Mesothelial cell of epicardium (in vitro differentiated cells): ENCODE results near the gene WDCP. TPM values are rescaled to one million over a fixed set of nuclear protein-coding genes. Genes with fewer than 3 reads are reported as not detected.
"Not testable (repeated sequence)": the region's sequence is repeated elsewhere in the genome, so short reads cannot be mapped to it uniquely, and the experiment has no call there.

Source experiments
- DNase-seq, 2 experiments: peaks; one replicate each; pipeline ENCODE4 v3.0.0; 2021; ENCODE audit warnings: low spot score in 2 of 2; ENCODE audit not compliant: unreplicated experiment in 2 of 2
- H3K27ac Mint-ChIP-seq: 2 replicates; pipeline ENCODE4 v1.8.0; 2021; ENCODE audit warnings: mixed read lengths
- H3K27me3 Mint-ChIP-seq: 2 replicates; pipeline ENCODE4 v1.8.0; 2021; ENCODE audit warnings: low read depth, mixed read lengths
- H3K36me3 Mint-ChIP-seq: 2 replicates; pipeline ENCODE4 v1.8.0; 2021; ENCODE audit warnings: mixed read lengths
- H3K4me1 Mint-ChIP-seq: 2 replicates; pipeline ENCODE4 v1.8.0; 2021; ENCODE audit warnings: mixed read lengths
- H3K4me3 Mint-ChIP-seq: 2 replicates; pipeline ENCODE4 v1.8.0; 2021; ENCODE audit warnings: mild to moderate bottlenecking, moderate library complexity, mixed read lengths
- H3K9me3 Mint-ChIP-seq: 2 replicates; pipeline ENCODE4 v1.8.0; 2021; ENCODE audit warnings: mixed read lengths
- CTCF ChIP-seq: fragments of 200-600 bp; sonication (generic); IDR thresholded peaks from one replicate; pipeline ENCODE4 v1.5.0; 2021; ENCODE audit warnings: antibody characterized with exemption; ENCODE audit not compliant: unreplicated experiment
- total RNA-seq: library from RNA; stranded (reverse); gene quantifications from 3 replicates; pipeline ENCODE4 v1.2.1, GENCODE V29; 2021

The WDCP gene
- total RNA-seq, 1 donor from 2014 or later, result 16.0 TPM

DNA sequence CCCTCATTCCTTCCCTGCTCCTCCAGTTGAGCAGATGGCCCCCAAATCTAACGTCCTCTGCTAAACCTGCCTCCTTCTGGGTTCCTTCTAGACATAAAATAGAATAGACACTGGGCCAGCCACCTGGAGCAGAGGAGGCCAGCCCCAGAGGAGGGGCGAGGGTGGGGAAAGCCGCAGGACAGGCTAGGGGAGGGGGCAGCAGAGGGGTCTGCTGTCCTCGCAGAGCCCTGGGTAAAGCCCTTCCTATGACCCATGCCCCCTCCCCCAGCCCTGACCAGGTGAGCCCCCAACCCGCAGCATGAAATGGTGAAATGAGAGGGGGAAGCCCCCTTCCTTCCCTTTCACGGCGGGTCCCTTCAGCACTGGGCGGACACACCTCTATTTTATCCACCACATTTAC, 29.5 kb downstream of the WDCP start:
- peaks cover 1% of the 10 kb centered on the region for H3K27me3 Mint-ChIP-seq
- no peak overlapping the region for H3K27ac Mint-ChIP-seq

DNA sequence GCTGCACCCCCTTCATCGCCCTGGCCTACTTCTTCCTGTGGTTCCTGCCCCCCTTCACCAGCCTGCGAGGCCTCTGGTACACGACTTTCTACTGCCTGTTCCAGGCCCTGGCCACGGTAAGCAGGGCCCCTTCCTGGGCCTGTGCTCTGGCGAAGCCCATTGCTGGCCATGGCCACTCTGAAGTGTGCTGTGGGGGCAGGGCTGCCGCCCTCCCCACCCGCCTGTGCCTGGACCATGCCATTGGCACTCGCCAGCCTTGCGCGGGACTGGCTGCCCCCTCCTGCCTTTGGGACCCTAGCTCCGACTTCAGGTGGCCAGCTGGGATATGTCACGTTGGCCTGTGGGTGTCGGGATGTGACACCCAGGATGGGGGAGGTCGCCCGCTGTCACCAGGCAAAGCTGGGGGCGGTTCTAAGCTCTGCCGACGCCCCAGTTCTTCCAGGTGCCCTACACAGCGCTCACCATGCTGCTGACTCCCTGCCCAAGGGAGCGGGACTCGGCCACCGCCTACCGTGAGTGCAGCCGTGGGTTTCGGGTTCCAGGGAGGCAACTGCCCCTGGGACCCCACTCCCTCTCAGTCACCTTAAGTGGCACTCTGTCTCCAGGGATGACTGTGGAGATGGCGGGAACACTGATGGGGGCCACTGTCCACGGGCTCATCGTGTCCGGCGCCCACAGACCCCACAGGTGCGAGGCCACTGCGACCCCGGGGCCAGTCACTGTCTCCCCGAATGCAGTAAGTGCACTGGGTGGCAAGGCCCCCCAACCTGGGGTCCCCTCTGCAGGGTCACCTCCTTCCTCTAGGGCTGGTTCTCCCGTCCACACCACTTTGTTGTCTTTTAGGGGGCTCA, 30.1 kb downstream of the WDCP start:
- Mint-ChIP-seq H3K4me1 (no peaks in the 10 kb centered on the region), H3K36me3 (peaks cover 2% of the 10 kb centered on the region), H3K4me3 (no peak overlapping the region), H3K27ac (no peak overlapping the region), H3K27me3 (peaks cover 4% of the 10 kb centered on the region), H3K9me3 (no peaks in the 10 kb centered on the region)
- no peak for TF ChIP-seq CTCF
- no peak for DNase-seq

More for the DNA sequence above, 29.5 kb downstream of the WDCP start:
- DNase-seq, result no peak
- Mint-ChIP-seq H3K4me3 (no peak overlapping the region), H3K4me1 (no peaks in the 10 kb centered on the region), H3K9me3 (no peaks in the 10 kb centered on the region), H3K36me3 (peaks cover 3% of the 10 kb centered on the region)
- TF ChIP-seq CTCF, result no peak

DNA sequence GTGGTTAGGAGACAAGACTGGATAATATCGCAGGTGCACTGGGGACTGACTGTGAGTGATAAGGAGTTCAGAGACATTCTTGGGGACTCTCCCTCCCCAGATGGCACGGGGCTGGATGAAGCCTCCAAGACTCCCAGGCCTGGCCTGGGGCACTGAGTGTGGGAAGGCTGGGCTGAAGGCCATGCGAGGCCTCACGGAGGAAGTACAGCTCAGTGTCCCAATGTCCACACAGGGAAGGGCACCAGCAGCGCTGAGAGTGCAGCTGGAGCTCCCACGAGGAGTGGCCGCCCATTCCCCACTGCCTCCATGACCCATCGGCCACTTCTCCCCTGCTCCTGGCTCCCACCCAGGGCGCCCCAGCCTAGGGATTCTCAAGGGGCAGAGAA, 30.8 kb downstream of the WDCP start:
- TF ChIP-seq CTCF, result no peak
- no peaks in the 10 kb centered on the region for H3K9me3 Mint-ChIP-seq
- H3K4me3 Mint-ChIP-seq, result no peak overlapping the region
- peaks cover 11% of the 10 kb centered on the region for H3K27me3 Mint-ChIP-seq
- H3K27ac Mint-ChIP-seq, result no peak overlapping the region
- DNase-seq, result no peak
- no peaks in the 10 kb centered on the region for H3K4me1 Mint-ChIP-seq
- H3K36me3 Mint-ChIP-seq, result peaks cover 2% of the 10 kb centered on the region

- Mint-ChIP-seq H3K36me3 (peaks cover 2% of the 10 kb centered on the region), H3K27me3 (peaks cover 17% of the 10 kb centered on the region), H3K9me3 (no peaks in the 10 kb centered on the region), H3K4me3 (no peak overlapping the region), H3K27ac (no peak overlapping the region), H3K4me1 (no peaks in the 10 kb centered on the region)
- no peak for TF ChIP-seq CTCF
- DNase-seq, result no peak
Observed at GRCh38 chr2:24015562-24016375, 31.4 kb downstream of the WDCP start.

DNA sequence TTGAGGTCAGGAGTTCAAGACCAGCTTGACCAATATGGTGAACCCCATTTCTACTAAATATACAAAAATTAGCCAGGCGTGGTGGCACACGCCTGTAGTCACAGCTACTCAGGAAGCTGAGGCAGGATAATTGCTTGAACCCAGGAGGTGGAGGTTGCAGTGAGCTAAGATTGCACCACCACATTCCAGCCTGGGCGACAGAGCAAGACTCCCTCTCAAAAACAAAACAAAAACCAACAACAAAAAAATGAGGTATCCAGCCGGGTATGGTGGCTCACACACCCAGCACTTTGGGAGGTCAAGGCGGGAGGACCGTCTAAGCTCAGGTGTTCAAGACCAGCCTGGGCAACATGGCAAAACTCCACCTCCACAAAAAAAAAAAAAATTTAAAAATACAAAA, 32.3 kb downstream of the WDCP start:
- not testable (repeated sequence) for DNase-seq, H3K4me1 Mint-ChIP-seq, H3K27ac Mint-ChIP-seq, H3K36me3 Mint-ChIP-seq, H3K9me3 Mint-ChIP-seq, H3K4me3 Mint-ChIP-seq
- H3K27me3 Mint-ChIP-seq, result peaks cover 19% of the 10 kb centered on the region
